ENCODE data around the gene CAMTA1.

Gene CAMTA1

DNA sequence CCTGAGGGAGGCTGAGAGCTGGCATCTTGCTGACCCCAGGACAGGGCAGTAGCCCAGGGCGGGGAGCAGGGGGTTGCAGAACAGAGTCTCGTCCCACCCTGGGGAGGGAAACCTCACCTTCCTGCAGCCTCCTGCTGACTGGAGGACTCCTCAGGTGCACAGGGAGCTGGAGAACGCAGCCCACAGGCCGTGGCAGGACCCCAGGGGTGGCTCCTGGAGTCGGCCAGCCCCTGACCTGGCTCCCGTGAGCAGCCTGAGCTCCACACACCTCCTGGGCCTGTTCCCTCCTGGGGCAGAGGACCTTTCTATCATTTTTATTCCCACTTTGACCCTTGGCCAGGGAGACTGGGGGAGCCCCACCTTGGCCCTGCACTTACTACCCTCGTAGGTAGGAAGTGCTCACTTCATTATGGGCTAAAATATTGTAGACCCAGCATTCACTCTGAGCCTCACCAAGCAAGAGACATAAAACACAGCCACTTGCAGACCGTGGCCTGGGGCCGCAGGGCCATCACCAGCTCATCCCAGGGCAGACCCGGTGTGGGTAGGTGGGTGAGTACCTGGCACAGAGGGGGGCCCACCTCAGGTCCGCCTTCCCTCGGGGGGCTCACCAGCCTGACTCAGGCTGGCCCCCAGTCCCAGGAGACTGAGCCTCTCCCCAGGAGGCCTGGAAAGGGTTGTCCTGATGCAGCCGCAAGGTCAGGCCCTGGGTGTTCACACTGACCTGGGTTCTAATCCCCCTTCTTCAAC is 698.6 kb downstream of the CAMTA1 start:
- H3K36me3 ChIP-seq (ENCODE audit: insufficient read depth, low read length): no peaks in the 10 kb centered on the region

DNA sequence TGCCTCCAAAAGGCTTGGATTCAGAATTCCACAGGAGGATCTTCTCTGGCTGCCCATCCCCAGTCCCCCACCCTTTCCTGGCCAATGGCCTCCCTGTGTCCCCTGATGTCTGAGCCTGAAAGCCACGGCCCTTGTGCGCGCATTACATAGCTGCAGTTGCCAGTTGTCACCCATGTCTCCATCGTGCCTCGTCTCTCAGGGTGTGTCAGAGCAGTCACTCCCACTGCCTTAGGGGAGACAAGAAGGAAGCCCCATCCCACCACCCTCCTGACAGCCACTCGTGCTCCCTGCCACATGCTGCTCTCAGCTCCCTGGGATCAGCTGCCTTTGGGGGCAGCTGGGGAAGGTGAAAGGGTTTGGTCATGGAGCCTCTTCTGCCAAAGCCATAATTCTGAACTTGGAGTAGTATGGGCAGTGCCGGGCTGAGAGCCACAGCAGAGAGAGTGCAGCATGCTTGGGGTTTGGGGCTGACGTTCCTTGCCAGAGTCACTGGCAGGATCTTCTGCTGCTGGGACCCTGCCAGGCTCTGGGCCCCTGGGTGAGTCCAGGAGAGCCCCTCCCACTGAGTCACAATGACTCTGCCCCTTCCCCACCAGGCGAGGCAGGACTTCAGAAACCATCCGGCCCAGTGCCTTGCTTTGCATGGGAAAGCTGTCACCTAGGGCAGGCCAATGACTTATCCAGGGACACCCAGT is 700.0 kb downstream of the CAMTA1 start:
- Histone ChIP-seq H3K9me3 (ENCODE audit: low read length) (no peaks in the 10 kb centered on the region), H3K9ac (ENCODE audit: low read length) (no peak overlapping the region), H3K27me3 (ENCODE audit: control insufficient read depth in 1 of 2, insufficient read depth in 2 of 2, low read length in 2 of 2) (no peaks in the 10 kb centered on the region)

More for the DNA sequence above, 698.6 kb downstream of the CAMTA1 start:
- H3K27me3 ChIP-seq (ENCODE audit: control insufficient read depth in 1 of 2, insufficient read depth in 2 of 2, low read length in 2 of 2): no peaks in the 10 kb centered on the region
- H3K9me3 ChIP-seq (ENCODE audit: low read length): no peaks in the 10 kb centered on the region
- H3K27ac ChIP-seq (ENCODE audit: low read depth, low read length): no peak overlapping the region
- H3K4me3 ChIP-seq (ENCODE audit: low read depth in 1 of 2, low read length in 2 of 2): no peak overlapping the region
- no peaks in the 10 kb centered on the region for H3K4me1 ChIP-seq (ENCODE audit: insufficient read depth, low read length)
- H3K9ac ChIP-seq (ENCODE audit: low read length): no peak overlapping the region

DNA sequence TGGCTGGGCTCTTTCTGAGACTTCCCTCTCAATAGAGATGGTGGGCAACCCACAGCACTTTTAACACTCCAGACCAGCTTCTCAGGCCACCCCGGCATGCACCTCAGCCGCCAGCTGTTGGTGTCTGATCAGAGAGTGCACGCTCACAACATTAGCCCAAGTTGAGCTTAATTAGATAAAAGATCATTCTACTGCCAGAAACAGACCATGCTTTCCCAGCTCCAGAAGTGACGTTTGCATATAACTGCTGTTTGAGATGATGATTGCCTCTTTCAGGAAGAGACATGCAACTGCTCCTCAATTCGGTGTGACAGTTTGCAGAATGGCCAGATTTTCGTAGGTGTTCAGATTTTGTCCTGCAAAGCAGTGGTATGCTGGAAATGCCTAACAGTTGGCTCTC is 700.6 kb downstream of the CAMTA1 start:
- Histone ChIP-seq H3K27ac (ENCODE audit: low read depth, low read length) (no peak overlapping the region), H3K9me3 (ENCODE audit: low read length) (no peaks in the 10 kb centered on the region), H3K4me1 (ENCODE audit: insufficient read depth, low read length) (peaks cover 2% of the 10 kb centered on the region), H3K9ac (ENCODE audit: low read length) (no peak overlapping the region), H3K27me3 (ENCODE audit: control insufficient read depth in 1 of 2, insufficient read depth in 2 of 2, low read length in 2 of 2) (no peaks in the 10 kb centered on the region), H3K36me3 (ENCODE audit: insufficient read depth, low read length) (no peaks in the 10 kb centered on the region), H3K4me3 (ENCODE audit: low read depth in 1 of 2, low read length in 2 of 2) (no peak overlapping the region)

More for the DNA sequence above, 700.0 kb downstream of the CAMTA1 start:
- Histone ChIP-seq H3K27ac (ENCODE audit: low read depth, low read length) (no peak overlapping the region), H3K4me3 (ENCODE audit: low read depth in 1 of 2, low read length in 2 of 2) (no peak overlapping the region), H3K36me3 (ENCODE audit: insufficient read depth, low read length) (no peaks in the 10 kb centered on the region), H3K4me1 (ENCODE audit: insufficient read depth, low read length) (no peaks in the 10 kb centered on the region)

DNA sequence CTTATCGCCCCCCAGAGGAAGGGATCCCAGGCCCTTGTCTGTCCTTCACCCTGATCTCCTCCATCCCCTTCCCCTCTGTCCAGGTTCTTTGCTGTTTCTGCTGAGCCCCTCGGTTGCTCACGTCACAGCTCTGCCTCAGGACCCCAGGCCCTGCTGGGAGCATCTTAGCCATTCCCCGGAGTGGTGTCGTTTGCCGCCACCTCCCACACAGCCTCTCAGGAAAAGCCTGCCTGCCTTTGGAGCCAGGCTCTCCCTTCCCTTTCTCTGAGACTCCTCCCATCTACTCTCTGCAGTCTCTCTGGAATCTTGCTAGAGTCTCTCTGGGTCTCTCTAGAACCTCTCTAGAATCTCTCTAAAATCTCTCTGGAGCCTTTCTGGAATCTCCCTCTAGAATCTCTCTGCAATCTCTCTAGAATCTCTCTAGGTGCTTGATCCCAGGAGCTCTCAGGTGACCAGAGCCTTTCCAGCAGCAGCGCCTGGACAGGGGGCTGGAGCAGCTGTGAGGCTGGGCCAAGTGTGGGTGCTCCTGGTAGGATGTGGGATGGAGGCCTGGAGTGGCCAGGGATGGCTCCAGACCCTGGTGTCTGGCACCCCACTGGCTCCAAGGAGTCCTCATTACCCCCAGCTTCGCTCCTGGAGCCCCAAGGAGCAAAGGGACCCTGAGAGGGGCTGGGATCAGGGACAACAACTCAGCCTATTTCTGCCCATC is 702.7 kb downstream of the CAMTA1 start:
- Histone ChIP-seq H3K4me1 (ENCODE audit: insufficient read depth, low read length) (peaks cover 16% of the 10 kb centered on the region), H3K4me3 (ENCODE audit: low read depth in 1 of 2, low read length in 2 of 2) (no peak overlapping the region), H3K27me3 (ENCODE audit: control insufficient read depth in 1 of 2, insufficient read depth in 2 of 2, low read length in 2 of 2) (no peaks in the 10 kb centered on the region), H3K27ac (ENCODE audit: low read depth, low read length) (no peak overlapping the region), H3K9ac (ENCODE audit: low read length) (no peak overlapping the region), H3K36me3 (ENCODE audit: insufficient read depth, low read length) (no peaks in the 10 kb centered on the region), H3K9me3 (ENCODE audit: low read length) (no peaks in the 10 kb centered on the region)

DNA sequence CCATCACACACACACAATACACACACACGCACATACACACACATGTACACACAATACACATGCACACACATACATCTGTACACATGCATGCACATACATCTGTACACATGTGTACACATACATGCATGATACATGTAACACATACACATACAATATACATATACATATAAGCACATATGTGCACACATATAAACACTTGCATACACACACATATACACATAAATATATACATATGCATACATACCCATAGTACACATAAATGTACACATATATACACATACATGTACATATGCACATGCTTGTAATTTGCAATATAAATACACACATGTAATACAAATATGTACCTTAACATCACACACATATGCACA is 703.2 kb downstream of the CAMTA1 start:
- no peak overlapping the region for H3K9ac ChIP-seq (ENCODE audit: low read length)
- no peak overlapping the region for H3K27ac ChIP-seq (ENCODE audit: low read depth, low read length)
- peaks cover 16% of the 10 kb centered on the region for H3K4me1 ChIP-seq (ENCODE audit: insufficient read depth, low read length)

DNA sequence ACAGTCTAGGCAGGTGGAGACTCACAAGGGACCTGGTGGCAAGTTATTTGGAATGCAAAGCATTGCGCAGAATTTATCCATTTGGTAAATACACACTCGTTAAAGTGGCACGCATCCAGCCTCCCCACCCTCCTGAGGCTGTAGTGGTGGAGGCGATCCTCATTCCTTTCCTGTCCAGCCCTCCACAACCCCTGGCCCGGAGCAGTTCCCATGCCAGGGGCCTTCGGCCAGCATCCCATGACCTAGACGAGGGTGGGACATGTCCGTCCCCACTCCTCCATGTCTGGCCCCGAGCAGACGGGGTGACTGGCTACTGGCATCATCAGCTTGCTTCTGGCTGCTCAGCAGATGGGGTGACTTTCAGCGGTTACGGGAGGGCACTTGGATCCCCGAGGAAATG is 704.3 kb downstream of the CAMTA1 start:
- H3K36me3 ChIP-seq (ENCODE audit: insufficient read depth, low read length): no peaks in the 10 kb centered on the region
- no peak overlapping the region for H3K4me3 ChIP-seq (ENCODE audit: low read depth in 1 of 2, low read length in 2 of 2)
- no peaks in the 10 kb centered on the region for H3K9me3 ChIP-seq (ENCODE audit: low read length)
- H3K4me1 ChIP-seq (ENCODE audit: insufficient read depth, low read length): peaks cover 16% of the 10 kb centered on the region
- H3K9ac ChIP-seq (ENCODE audit: low read length): no peak overlapping the region
- no peaks in the 10 kb centered on the region for H3K27me3 ChIP-seq (ENCODE audit: control insufficient read depth in 1 of 2, insufficient read depth in 2 of 2, low read length in 2 of 2)
- no peak overlapping the region for H3K27ac ChIP-seq (ENCODE audit: low read depth, low read length)

More for the DNA sequence above, 703.2 kb downstream of the CAMTA1 start:
- Histone ChIP-seq H3K9me3 (ENCODE audit: low read length) (no peaks in the 10 kb centered on the region), H3K36me3 (ENCODE audit: insufficient read depth, low read length) (no peaks in the 10 kb centered on the region), H3K4me3 (ENCODE audit: low read depth in 1 of 2, low read length in 2 of 2) (no peak overlapping the region), H3K27me3 (ENCODE audit: control insufficient read depth in 1 of 2, insufficient read depth in 2 of 2, low read length in 2 of 2) (no peaks in the 10 kb centered on the region)

DNA sequence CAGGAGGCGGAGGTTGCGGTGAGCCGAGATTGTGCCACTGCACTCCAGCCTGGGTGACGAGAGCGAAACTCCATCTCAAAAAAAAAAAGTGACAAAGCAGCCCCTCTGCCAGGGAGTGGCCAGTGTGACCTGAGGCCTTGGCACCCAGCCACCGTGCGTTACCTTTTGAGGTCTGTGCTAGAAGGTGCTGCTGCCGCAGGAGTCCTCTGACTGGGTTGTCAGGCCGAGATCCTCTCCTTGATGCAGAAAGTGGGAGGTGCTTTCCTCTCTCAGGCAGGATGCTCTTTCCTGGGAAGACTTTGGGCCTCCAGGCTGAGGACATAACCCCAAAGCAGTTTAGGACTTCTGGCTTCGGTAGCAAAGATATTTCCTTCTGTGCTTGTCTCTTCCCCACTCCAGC is 705.3 kb downstream of the CAMTA1 start:
- Histone ChIP-seq H3K9ac (ENCODE audit: low read length) (no peak overlapping the region), H3K27me3 (ENCODE audit: control insufficient read depth in 1 of 2, insufficient read depth in 2 of 2, low read length in 2 of 2) (peaks cover 0 to 3% of the 10 kb centered on the region in 2 donors), H3K27ac (ENCODE audit: low read depth, low read length) (no peak overlapping the region), H3K4me1 (ENCODE audit: insufficient read depth, low read length) (peaks cover 16% of the 10 kb centered on the region), H3K9me3 (ENCODE audit: low read length) (no peaks in the 10 kb centered on the region), H3K4me3 (ENCODE audit: low read depth in 1 of 2, low read length in 2 of 2) (no peak overlapping the region), H3K36me3 (ENCODE audit: insufficient read depth, low read length) (no peaks in the 10 kb centered on the region)

DNA sequence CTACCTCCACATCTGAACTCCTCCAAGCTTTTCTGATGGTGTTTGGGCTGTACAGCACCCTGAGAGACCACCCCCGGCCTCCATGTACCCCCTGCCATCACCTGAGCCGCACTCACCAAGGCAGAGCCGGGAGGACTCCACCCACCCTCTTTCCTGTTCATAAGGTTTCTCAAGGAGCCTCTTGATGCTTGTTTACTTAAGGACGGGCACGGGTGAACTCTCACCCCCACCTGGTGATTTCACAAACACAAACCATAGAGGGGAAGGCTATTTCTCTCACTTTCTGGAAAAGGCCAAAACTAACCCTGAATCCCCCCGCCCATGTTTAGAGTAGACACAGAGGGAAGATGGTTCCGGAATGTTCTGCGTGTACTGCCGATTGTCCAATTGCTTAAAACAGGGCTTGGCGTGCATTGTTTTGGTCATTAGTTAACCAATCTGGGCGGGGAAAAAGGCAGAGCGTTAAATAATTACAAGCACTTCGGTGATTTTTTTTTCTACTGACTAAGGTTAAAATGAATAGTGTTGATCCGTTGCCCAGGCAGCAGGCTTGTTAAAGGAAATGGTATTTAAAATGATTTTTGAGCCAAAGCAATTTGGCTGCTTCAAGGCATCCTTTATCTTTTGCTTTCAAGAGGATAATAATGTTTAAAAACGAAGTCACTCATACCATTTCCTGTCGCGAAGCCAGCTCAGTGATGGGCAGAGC is 706.0 kb downstream of the CAMTA1 start:
- H3K4me3 ChIP-seq (ENCODE audit: low read depth in 1 of 2, low read length in 2 of 2): no peak overlapping the region
- H3K27ac ChIP-seq (ENCODE audit: low read depth, low read length): peak overlapping the region; percentile 23
- peaks cover 16% of the 10 kb centered on the region for H3K4me1 ChIP-seq (ENCODE audit: insufficient read depth, low read length)
- H3K36me3 ChIP-seq (ENCODE audit: insufficient read depth, low read length): no peaks in the 10 kb centered on the region
- no peak overlapping the region for H3K9ac ChIP-seq (ENCODE audit: low read length)
- H3K9me3 ChIP-seq (ENCODE audit: low read length): no peaks in the 10 kb centered on the region
- H3K27me3 ChIP-seq (ENCODE audit: control insufficient read depth in 1 of 2, insufficient read depth in 2 of 2, low read length in 2 of 2): peaks cover 0 to 3% of the 10 kb centered on the region in 2 donors

DNA sequence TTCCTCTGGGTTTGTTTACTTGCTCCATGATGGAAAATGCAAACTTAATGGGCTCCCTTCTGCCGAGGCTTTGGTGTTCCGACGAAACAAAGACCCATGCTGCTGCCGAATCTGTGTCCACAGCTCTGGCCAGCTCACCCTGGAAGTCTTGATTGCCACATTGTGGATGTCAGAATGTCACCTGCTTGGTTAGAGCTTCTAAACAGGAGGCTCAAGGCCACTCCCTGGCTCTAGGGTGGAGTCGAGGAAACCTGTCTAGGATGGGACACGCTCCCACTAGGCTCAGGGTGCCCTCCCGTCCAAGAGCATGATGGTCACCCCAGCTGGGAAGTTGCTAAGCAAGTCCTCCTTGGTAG is 706.5 kb downstream of the CAMTA1 start:
- Histone ChIP-seq H3K27ac (ENCODE audit: low read depth, low read length) (peak overlapping the region; percentile 23), H3K9ac (ENCODE audit: low read length) (no peak overlapping the region), H3K9me3 (ENCODE audit: low read length) (no peaks in the 10 kb centered on the region), H3K27me3 (ENCODE audit: control insufficient read depth in 1 of 2, insufficient read depth in 2 of 2, low read length in 2 of 2) (peaks cover 0 to 3% of the 10 kb centered on the region in 2 donors), H3K4me3 (ENCODE audit: low read depth in 1 of 2, low read length in 2 of 2) (no peak overlapping the region), H3K36me3 (ENCODE audit: insufficient read depth, low read length) (no peaks in the 10 kb centered on the region), H3K4me1 (ENCODE audit: insufficient read depth, low read length) (peaks cover 16% of the 10 kb centered on the region)

DNA sequence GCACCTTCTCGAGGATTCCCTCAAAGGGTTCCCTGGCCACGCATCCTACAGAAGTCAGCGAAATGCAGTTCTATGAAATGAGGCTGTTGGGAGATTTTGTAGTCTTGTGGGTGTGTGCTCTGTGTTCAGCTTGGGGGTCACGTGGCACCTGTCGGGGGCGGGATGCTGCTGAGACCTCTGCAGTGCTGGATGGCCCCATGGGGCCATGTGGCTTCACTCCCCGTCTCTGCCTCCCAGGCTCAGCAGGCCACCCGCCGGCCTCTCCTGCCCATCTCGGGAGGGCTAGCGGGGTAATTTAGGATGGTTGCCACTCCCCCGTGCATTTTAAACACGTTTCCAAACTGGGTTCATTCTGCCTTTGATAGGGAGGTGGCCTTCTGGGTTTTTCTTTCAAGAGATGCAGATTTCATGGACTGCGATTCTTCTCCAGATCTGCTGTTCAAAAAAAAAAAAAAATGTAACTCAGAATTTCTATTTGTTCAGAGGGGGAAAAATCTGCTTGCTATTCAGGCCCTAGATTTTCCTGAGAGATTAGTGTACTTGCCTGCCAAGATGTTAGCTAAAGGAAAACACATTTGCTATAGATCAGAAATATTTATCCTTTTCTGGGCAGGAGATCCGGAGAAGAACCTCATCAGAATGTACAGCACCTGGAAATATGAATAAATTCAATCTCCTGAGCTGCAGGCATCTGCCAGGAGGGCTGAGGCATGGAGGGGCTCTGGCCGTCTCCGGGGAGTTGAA is 708.6 kb downstream of the CAMTA1 start:
- Histone ChIP-seq H3K4me1 (ENCODE audit: insufficient read depth, low read length) (peaks cover 16% of the 10 kb centered on the region), H3K4me3 (ENCODE audit: low read depth in 1 of 2, low read length in 2 of 2) (no peak overlapping the region), H3K9me3 (ENCODE audit: low read length) (no peaks in the 10 kb centered on the region), H3K27me3 (ENCODE audit: control insufficient read depth in 1 of 2, insufficient read depth in 2 of 2, low read length in 2 of 2) (peaks cover 0 to 3% of the 10 kb centered on the region in 2 donors), H3K36me3 (ENCODE audit: insufficient read depth, low read length) (no peaks in the 10 kb centered on the region), H3K27ac (ENCODE audit: low read depth, low read length) (no peak overlapping the region), H3K9ac (ENCODE audit: low read length) (no peak overlapping the region)

All from muscle layer of colon (tissue), 2 donors.